Measurements from ENCODE around the gene LRRIQ1. TPM values are rescaled to one million over a fixed set of nuclear protein-coding genes. Genes with fewer than 3 reads are reported as not detected.

Gene LRRIQ1
- total RNA-seq, 1 experiment from 2014 or later: 0.39 TPM

GRCh38 chr12:85188619-85189018, 152.5 kb downstream of the LRRIQ1 start:
- Mint-ChIP-seq H3K4me1 (no peaks in the 10 kb centered on the region), H3K27ac (peak overlapping the region in 1 of 3 experiments; percentile 5; a peak in 2 of 7 replicates), H3K4me3 (no peak overlapping the region), H3K36me3 (ENCODE audit: insufficient read depth in 1 of 3, low read depth in 3 of 3) (no peaks in the 10 kb centered on the region), H3K27me3 (ENCODE audit: low read depth) (no peaks in the 10 kb centered on the region), H3K9me3 (no peaks in the 10 kb centered on the region)
- no peaks in the 10 kb centered on the region for H3K27me3 ChIP-seq (ENCODE audit: insufficient read depth, low read length)
- no peak overlapping the region for H3K4ac ChIP-seq (ENCODE audit: low read depth, low read length)
- no peak overlapping the region for H4K8ac ChIP-seq (replicated peaks; ENCODE audit: insufficient read length, low read depth, low read length)
- no peaks in the 10 kb centered on the region for H3K79me1 ChIP-seq (ENCODE audit: insufficient read depth, low read depth, low read length, poor library complexity, severe bottlenecking)
- H3K14ac ChIP-seq (ENCODE audit: insufficient read depth, low read length): no peak overlapping the region
- no peak overlapping the region for H3K4me2 ChIP-seq (ENCODE audit: insufficient read depth, insufficient read length, low read length)
- no CpG with 5 or more reads among the region's 3 CpGs for WGBS (ENCODE audit: extremely low coverage, insufficient read length, low lambda C conversion rate)
- TF ChIP-seq CTCF (conservative IDR thresholded peaks at IDR 0.05): no peak
- no peak overlapping the region for H4K91ac ChIP-seq (ENCODE audit: insufficient read length, low read depth, low read length)
- H3K56ac ChIP-seq (ENCODE audit: insufficient read length, low read depth, low read length): no peak overlapping the region
- no peak overlapping the region for H2BK20ac ChIP-seq (ENCODE audit: low read depth, low read length, poor library complexity, severe bottlenecking)
- H4K5ac ChIP-seq (ENCODE audit: insufficient read length, low read depth, low read length): no peak overlapping the region
- no peak overlapping the region for H2BK120ac ChIP-seq (ENCODE audit: low read depth, low read length, poor library complexity, severe bottlenecking)
- H2BK15ac ChIP-seq (ENCODE audit: low read depth, low read length): no peak overlapping the region
- H2BK12ac ChIP-seq (ENCODE audit: insufficient read length, low read depth, low read length): no peak overlapping the region
- no peaks in the 10 kb centered on the region for H3K4me1 ChIP-seq (ENCODE audit: insufficient read depth, low read length)
- H3T11ph ChIP-seq (ENCODE audit: low read length): no peak overlapping the region
- no peak overlapping the region for H3K18ac ChIP-seq (ENCODE audit: insufficient read length, low read depth, low read length)
- H2AFZ ChIP-seq (ENCODE audit: low read length): no peak overlapping the region
- no peak for DNase-seq
- no peak overlapping the region for H3K27ac ChIP-seq (ENCODE audit: insufficient read length, low read depth, low read length)
- no peak overlapping the region for H2AK5ac ChIP-seq (ENCODE audit: insufficient read length, low read length)
- no peaks in the 10 kb centered on the region for H3K23me2 ChIP-seq (ENCODE audit: insufficient read length, low read depth, low read length, poor library complexity, severe bottlenecking)
- no peaks in the 10 kb centered on the region for H3K9me3 ChIP-seq (ENCODE audit: control insufficient read depth, low read depth, low read length)
- H2BK5ac ChIP-seq (ENCODE audit: insufficient read length, low read length): no peak overlapping the region
- H3K23ac ChIP-seq (ENCODE audit: insufficient read length, low read depth, low read length): no peak overlapping the region
- H3K9ac ChIP-seq (ENCODE audit: extremely low read depth, insufficient read length, low read length): no peak overlapping the region
- no peaks in the 10 kb centered on the region for H4K20me1 ChIP-seq (ENCODE audit: control insufficient read depth, insufficient read depth, insufficient read length)
- no peaks in the 10 kb centered on the region for H3K79me2 ChIP-seq (ENCODE audit: insufficient read depth, low read length)
